ENCODE results near the gene PRDM12.

PRDM12 gene

GRCh38 chr9:130731355-130731754 lies 67.0 kb downstream of the PRDM12 start:
- ATAC-seq, result no peak

- no peak for ATAC-seq
Observed at GRCh38 chr9:130732136-130732535, 67.7 kb downstream of the PRDM12 start.

Measured in activated CD4-positive, CD25-positive, alpha-beta regulatory T cell treated with anti-CD3 and anti-CD28 coated beads, Interleukin-2, amount 50 U/mL, for 24 hours (primary cell).